Common myeloid progenitor, CD34-positive (primary cell): Measurements from ENCODE around the gene S100A1.

Experiments used
- CTCF ChIA-PET: fragments of 350-600 bp; sonication (Branson Sonifier 250); formaldehyde crosslinking; loops from one replicate; lab custom pipeline; 2021; ENCODE audit warnings: antibody characterized with exemption; lab: Charles Lee
- POLR2A ChIA-PET: fragments of 350-600 bp; sonication (Branson Sonifier 250); formaldehyde crosslinking; loops from one replicate; lab custom pipeline; 2021; ENCODE audit warnings: antibody characterized with exemption; lab: Charles Lee
- DNase-seq, 3 donors: peaks; one replicate each; pipeline versions ENCODE4 v3.0.0 to v3.0.0-alpha.2; 2013
- H3K27ac ChIP-seq, 2 experiments: 1 replicate in 1 of 2; 2 replicates in 1 of 2; pipeline ENCODE4 v1.7.0; 2013; ENCODE audit warnings: inconsistent platforms in 2 of 2, low read length in 2 of 2, mild to moderate bottlenecking in 2 of 2, low read depth in 1 of 2, moderate library complexity in 1 of 2; ENCODE audit not compliant: severe bottlenecking in 2 of 2, insufficient read depth in 1 of 2, poor library complexity in 1 of 2
- H3K27me3 ChIP-seq, 5 experiments: replicated peaks in 2 of 5; 1 replicate in 3 of 5; 2 replicates in 2 of 5; pipeline versions ENCODE4 v1.6.1 to v1.7.0; 2013; ENCODE audit warnings: low read length in 4 of 5, mild to moderate bottlenecking in 2 of 5, moderate library complexity in 2 of 5, inconsistent platforms in 1 of 5; ENCODE audit not compliant: insufficient read depth in 5 of 5, control insufficient read depth in 4 of 5
- H3K36me3 ChIP-seq, 4 experiments: 1 replicate in 2 of 4; 2 replicates in 2 of 4; pipeline versions ENCODE4 v1.6.1 to v1.7.0; 2013; ENCODE audit warnings: low read length in 3 of 4, control low read depth in 1 of 4, mild to moderate bottlenecking in 1 of 4; ENCODE audit not compliant: control insufficient read depth in 4 of 4, insufficient read depth in 4 of 4
- H3K4me1 ChIP-seq, 4 experiments: 1 replicate in 3 of 4; 2 replicates in 1 of 4; pipeline versions ENCODE4 v1.6.1 to v1.7.1; 2013; ENCODE audit warnings: low read length in 3 of 4, mild to moderate bottlenecking in 3 of 4, control low read depth in 1 of 4, inconsistent platforms in 1 of 4, moderate library complexity in 1 of 4; ENCODE audit not compliant: control insufficient read depth in 4 of 4, insufficient read depth in 4 of 4; ENCODE audit errors: control extremely low read depth in 1 of 4
- H3K4me3 ChIP-seq, 7 experiments: 1 replicate in 4 of 7; 2 replicates in 3 of 7; pipeline versions ENCODE4 v1.5.1 to v1.7.0; 2013; ENCODE audit warnings: mild to moderate bottlenecking in 7 of 7, low read length in 6 of 7, moderate library complexity in 6 of 7, inconsistent platforms in 2 of 7, low read depth in 2 of 7, control low read depth in 1 of 7; ENCODE audit not compliant: insufficient read depth in 4 of 7, control insufficient read depth in 1 of 7; ENCODE audit errors: extremely low read depth in 1 of 7
- H3K9me3 ChIP-seq, 5 experiments: 1 replicate in 4 of 5; 2 replicates in 1 of 5; pipeline versions ENCODE4 v1.6.1 to v1.7.1; 2013; ENCODE audit warnings: low read length in 4 of 5, mild to moderate bottlenecking in 2 of 5, inconsistent platforms in 1 of 5, low read depth in 1 of 5, moderate library complexity in 1 of 5; ENCODE audit not compliant: control insufficient read depth in 4 of 5, insufficient read depth in 2 of 5; ENCODE audit errors: control extremely low read depth in 1 of 5
- WGBS: methylation state at CpG from one replicate; pipeline ENCODE4 v1.1.5; 2013; ENCODE audit not compliant: insufficient coverage; 5-methylcytosine and 5-hydroxymethylcytosine counted together

Gene S100A1

DNA sequence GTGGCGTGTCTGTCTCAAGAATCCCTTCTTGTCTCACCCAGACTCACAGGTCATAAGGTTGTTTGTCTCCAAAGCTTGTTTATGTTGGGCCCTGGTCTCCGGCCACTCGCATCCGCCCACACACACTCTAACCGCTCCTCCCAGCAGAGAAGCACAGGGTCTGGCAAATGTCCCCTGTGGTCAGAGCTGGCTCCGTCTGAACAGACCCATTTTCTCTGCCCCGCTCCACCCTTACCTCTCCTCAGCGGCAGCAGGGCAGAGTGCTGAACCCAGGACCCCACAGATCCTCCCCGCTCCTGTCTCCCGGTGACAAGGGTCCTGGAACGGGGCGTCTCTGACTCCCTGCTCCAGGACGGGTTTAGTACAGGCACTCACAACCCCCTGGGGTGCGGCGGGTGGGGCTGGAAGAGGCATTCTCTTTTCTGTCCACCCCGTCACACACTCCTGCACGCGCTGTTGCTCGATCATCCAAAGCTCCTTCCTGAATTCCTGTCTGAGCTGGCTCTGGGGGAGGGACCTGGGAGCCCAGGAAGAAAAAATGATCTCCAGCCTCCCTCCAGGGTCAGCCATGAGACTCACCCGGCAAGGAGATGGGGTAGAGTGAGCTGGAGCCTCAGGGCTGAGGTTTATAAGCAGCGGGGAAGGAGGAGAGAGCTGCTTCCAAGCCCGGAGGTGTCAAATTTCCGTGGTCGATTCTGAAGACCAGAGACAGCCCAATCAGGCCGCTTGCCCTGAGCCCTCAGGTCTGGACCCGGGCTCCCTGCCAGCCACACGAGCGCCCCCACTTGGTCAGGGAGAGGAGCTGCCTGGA, 1.1 kb upstream of the S100A1 start, which contains the start of gene S100A13:
Gene S100A13, minus strand, starts transcription at position 602 of the 811 bp plus-strand sequence. CDS start 1,033 bp downstream, outside the sequence.
- Histone ChIP-seq H3K4me3 (peak within 1 kb of the TSS in 4 of 7 experiments; percentile 22 to 66 (median 42)), H3K27me3 (peaks cover 0 to 2% (median 0%) of the 10 kb centered on the region in 5 experiments), H3K27ac (peak within 1 kb of the TSS in 1 of 2 experiments; percentile 67), H3K36me3 (no peaks in the 10 kb centered on the region), H3K4me1 (peaks cover 0 to 22% (median 11%) of the 10 kb centered on the region in 4 experiments), H3K9me3 (no peaks in the 10 kb centered on the region)
- DNase-seq = peak in 2 of 3 donors; percentile 68 to 70
- ChIA-PET POLR2A (no interaction called here), CTCF (interaction anchor here (0.8 to 21.2 kb wide), 22 partner anchors 11 to 359 kb away, joined by 3 to 262 read pairs (median 4); partner anchors contain the start of genes NPR1, RAB13, S100A14 and S100A16)
- 52% methylated on average over 26 of the region's 28 CpGs for WGBS

DNA sequence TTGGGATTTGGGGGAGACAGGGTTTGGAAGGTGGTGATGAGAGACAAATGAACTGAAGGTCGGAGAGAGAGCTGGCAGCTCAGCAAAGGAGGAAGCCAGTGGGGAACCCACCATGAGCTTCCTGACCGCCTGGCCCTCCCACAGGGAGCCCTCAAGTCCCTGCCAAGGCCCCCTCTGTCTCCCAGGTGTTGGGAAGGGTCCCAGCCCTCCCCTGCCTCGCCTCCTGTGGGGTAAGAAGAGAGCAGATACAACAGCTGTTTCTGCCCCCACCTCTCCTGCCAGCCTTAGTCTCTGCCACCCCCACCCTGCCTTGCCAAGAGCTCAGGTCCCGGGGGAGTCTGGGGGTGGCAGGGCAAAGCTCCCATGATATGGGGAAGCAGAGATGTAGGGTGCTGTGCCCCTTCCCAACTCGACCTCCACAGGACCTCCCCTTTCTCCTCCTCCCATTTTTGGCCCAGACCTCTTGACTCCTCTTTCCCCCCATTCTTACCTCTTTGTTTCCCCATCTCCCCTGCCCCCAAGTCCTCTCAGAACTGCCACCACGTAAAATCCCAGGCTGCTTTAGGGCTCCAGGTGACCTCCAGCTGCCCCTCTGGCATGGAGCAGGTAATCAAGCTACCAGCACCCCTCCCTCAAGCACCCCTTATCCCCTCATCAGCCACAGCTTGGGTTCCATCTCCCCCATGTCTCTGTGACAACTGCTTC, 556 bp downstream of the S100A1 start:
- Histone ChIP-seq H3K36me3 (no peaks in the 10 kb centered on the region), H3K27me3 (peaks cover 0 to 2% (median 0%) of the 10 kb centered on the region in 5 experiments), H3K4me1 (peaks cover 0 to 26% (median 11%) of the 10 kb centered on the region in 4 experiments), H3K27ac (no peak overlapping the region), H3K9me3 (no peaks in the 10 kb centered on the region), H3K4me3 (no peak overlapping the region)
- no peak for DNase-seq
- ChIA-PET POLR2A (interaction anchor here (0.6 kb wide), 1 partner anchor 40 kb away, joined by 3 read pairs; no protein-coding TSS in a partner anchor), CTCF (interaction anchor here (0.7 to 21.2 kb wide), 15 partner anchors 13 to 316 kb away, joined by 3 to 262 read pairs (median 4); partner anchors contain the start of genes S100A14 and S100A16)
- WGBS = 61% methylated on average over 3 of the region's 6 CpGs

GRCh38 chr1:153629343-153629665, 1.1 kb downstream of the S100A1 start:
- POLR2A ChIA-PET = interaction anchor here (0.6 kb wide), 1 partner anchor 40 kb away, joined by 3 read pairs; no protein-coding TSS in a partner anchor
- H3K36me3 ChIP-seq = no peaks in the 10 kb centered on the region
- peaks cover 0 to 26% (median 11%) of the 10 kb centered on the region in 4 experiments for H3K4me1 ChIP-seq
- CTCF ChIA-PET = interaction anchor here (0.7 to 21.2 kb wide), 10 partner anchors 14 to 316 kb away, joined by 3 to 262 read pairs (median 6); partner anchors contain the start of genes S100A14 and S100A16
- no peaks in the 10 kb centered on the region for H3K9me3 ChIP-seq
- no peak overlapping the region for H3K27ac ChIP-seq
- peaks cover 0 to 2% (median 0%) of the 10 kb centered on the region in 5 experiments for H3K27me3 ChIP-seq
- 95% methylated on average over 4 of the region's 5 CpGs for WGBS
- H3K4me3 ChIP-seq = no peak overlapping the region
- no peak for DNase-seq

DNA sequence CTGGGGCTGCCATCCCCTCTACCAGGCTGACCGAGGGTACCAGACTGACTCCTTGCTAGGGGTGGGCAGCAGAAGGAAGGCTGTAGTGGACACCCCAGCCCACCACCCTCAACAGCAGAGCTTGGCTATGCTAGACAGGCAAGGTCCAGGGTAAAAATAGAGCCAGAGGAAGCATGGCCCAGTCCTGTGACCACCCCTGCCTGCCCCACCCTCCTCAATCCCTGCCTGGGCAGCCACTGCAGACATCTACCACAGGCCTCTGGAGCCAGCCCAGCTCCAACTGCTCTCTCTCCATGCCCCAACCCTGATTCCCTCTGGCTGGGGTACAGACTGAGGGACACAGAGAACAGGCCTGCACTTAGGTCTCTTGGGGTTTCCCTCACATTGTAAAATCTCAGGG, 1.7 kb downstream of the S100A1 start:
- no peak overlapping the region for H3K27ac ChIP-seq
- no CpG with 5 or more reads among the region's 1 CpG for WGBS
- peaks cover 0 to 28% (median 13%) of the 10 kb centered on the region in 4 experiments for H3K4me1 ChIP-seq
- no peaks in the 10 kb centered on the region for H3K36me3 ChIP-seq
- POLR2A ChIA-PET = no interaction called here
- H3K9me3 ChIP-seq = no peaks in the 10 kb centered on the region
- DNase-seq = no peak
- H3K4me3 ChIP-seq = no peak overlapping the region
- H3K27me3 ChIP-seq = peaks cover 0 to 2% (median 0%) of the 10 kb centered on the region in 5 experiments
- CTCF ChIA-PET = interaction anchor here (1.8 to 21.2 kb wide), 4 partner anchors 14 to 119 kb away, joined by 7 to 262 read pairs (median 68); partner anchors contain the start of genes S100A14 and S100A16

GRCh38 chr1:153630384-153630783, 2.1 kb downstream of the S100A1 start:
- no peaks in the 10 kb centered on the region for H3K36me3 ChIP-seq
- CTCF ChIA-PET = interaction anchor here (1.8 to 21.2 kb wide), 4 partner anchors 15 to 120 kb away, joined by 7 to 262 read pairs (median 68); partner anchors contain the start of genes S100A14 and S100A16
- H3K27me3 ChIP-seq = peaks cover 0 to 2% (median 0%) of the 10 kb centered on the region in 5 experiments
- POLR2A ChIA-PET = no interaction called here
- DNase-seq = no peak
- H3K4me3 ChIP-seq = no peak overlapping the region
- H3K27ac ChIP-seq = no peak overlapping the region
- 98% methylated on average over 6 of the region's 7 CpGs for WGBS
- H3K4me1 ChIP-seq = peaks cover 0 to 32% (median 17%) of the 10 kb centered on the region in 4 experiments
- no peaks in the 10 kb centered on the region for H3K9me3 ChIP-seq

GRCh38 chr1:153631047-153632022, 3.1 kb downstream of the S100A1 start:
- H3K4me3 ChIP-seq = no peak overlapping the region
- no peaks in the 10 kb centered on the region for H3K9me3 ChIP-seq
- CTCF ChIA-PET = interaction anchor here (1.0 to 21.2 kb wide), 6 partner anchors 16 to 121 kb away, joined by 3 to 262 read pairs (median 16); partner anchors contain the start of genes S100A14 and S100A16
- no peak for DNase-seq
- POLR2A ChIA-PET = no interaction called here
- H3K4me1 ChIP-seq = peaks cover 0 to 37% (median 22%) of the 10 kb centered on the region in 4 experiments
- WGBS = 100% methylated on average over 4 of the region's 10 CpGs
- peaks cover 0 to 2% (median 0%) of the 10 kb centered on the region in 5 experiments for H3K27me3 ChIP-seq
- H3K36me3 ChIP-seq = peaks cover under 1 to 7% (median 4%) of the 10 kb centered on the region in 4 experiments
- H3K27ac ChIP-seq = no peak overlapping the region
